HG03175 (cell line): Measurements from ENCODE around the gene SKIDA1.

ENCODE experiments used
- ATAC-seq: cut with Tn5 transposase; IDR thresholded peaks from one replicate; pipeline ENCODE4 v1.9.1; 2021; ENCODE audit warnings: mild to moderate bottlenecking, moderate library complexity; ENCODE audit not compliant: unreplicated experiment

Gene SKIDA1

DNA sequence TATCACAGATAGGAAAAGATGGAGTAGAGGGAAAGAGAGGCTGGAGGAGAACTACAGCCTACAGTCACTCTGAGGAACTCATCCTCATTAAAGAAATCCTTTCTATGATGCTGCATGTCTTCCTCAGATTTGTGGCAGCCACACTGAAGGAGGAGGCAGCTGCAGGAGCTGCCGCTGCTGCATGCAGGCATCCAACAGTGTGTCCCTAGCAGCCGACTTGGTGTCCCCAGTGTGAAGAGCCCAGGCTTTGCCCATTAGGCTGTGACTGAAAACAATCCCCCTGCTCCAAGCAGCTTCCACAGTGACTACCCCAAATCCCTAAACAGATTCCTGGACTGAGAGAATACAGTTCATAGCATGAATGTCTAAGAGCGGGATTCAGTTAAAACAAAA, 23.1 kb downstream of the SKIDA1 start:
- no peak for ATAC-seq

DNA sequence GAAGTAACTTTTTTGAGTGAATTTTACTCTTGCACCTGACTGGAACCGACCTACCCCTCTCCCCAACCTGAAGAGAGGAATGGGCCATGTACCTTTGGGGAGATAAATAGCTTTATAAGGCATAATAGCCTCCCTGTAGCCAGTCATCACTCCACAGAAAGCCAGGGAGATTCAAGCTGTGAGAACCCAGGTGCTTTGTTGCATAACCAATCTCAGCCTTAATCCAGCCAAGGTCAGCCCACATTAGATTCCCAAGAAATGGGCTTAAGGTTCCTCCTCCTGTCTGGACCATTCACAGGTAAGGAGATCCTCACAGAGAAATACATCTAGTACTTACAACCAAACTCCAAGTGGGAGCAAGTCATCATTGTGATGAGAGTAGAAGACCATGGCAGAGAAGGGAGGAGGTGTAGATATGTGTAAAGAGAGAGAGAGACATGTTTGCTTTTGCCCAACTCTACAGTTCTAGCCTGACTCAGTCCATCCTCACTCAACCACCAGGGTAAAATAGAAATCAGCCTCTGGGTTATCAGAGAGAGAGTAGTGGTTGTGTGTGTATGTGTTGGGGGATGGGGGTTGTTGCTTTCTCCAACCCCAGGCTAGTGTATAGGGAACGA, 23.6 kb downstream of the SKIDA1 start:
- ATAC-seq, result no peak

- ATAC-seq, result no peak
These were observed 24.4 kb downstream of the SKIDA1 start for GRCh38 chr10:21501091-21501490.

DNA sequence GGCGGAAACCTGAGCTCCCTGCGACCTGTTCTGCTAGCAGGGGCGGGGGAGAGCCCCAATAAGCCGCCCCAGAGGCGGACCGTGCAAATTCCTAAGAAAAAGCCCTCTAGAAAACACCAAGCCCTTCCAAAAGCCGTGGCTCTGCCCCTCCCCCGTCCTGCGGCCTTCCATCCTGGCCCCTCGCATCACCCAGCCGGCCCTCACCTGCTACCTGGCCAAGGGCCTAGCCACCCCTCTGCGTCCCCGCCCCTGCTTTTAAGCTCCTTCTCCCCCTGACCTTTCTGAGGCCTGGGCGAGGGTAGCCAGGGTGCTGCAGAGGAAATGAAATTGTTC, 24.9 kb downstream of the SKIDA1 start:
- ATAC-seq, result no peak

DNA sequence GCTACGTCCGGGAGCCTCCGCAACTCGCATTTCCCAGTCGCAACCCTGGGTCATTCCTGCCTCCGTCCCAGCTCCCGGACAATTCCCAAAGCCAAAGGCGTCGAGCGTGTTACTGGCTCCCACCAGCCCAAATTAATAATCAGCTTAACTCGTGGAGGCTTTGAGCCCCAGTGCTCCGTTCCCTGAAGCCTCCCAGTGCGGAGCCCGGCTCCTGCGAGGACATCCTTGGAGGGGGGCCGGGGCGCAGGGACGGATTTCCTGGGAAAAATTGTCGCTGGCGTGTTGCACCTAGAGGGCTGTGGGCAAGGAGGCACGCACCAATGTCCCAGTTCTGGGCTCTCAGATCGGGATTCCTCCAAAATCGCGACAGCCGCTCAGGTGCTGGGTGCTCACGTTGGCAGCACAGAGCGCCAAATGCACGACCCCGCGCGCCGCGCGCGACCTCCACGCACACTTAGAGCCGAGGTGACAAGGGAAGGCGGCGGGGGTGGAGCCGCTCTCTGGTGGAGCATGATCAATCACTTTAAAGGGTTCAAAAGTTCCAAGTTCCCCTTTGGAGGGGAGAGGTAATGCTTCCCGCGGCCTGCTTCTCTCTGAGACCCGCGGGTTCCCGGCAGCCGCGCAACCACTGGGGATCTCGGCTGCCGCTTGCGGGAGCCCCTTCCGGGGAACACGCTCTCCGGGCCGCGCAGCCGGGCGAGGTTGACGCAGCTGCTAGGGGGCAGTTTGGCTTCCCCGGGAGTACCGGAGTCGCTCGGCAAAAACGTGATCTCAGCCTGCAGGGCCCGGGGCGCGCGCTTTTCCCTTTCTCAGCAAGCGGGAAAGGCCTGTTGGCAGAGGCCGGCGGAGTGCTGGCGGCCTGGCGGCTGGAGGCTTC, 25.5 kb downstream of the SKIDA1 start:
- no peak for ATAC-seq

DNA sequence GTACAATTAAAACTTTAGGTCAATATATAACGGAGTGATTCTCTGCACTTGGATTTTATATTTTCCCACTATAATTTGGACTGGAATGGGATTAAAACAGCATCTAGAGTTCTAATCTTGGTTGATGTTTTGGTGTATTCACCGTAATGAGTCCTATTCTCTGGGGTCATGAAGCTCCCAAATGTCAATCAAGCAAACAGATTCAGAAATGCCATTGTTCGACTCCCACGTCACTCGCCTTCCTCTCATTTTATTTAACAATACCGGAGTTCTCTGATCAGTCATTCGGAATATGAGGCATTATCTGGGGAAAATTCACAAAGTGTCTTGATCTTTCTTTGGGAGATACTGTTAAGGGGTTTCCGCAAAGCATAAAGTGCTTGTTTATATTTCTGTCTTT, 26.5 kb downstream of the SKIDA1 start:
- ATAC-seq, result no peak

DNA sequence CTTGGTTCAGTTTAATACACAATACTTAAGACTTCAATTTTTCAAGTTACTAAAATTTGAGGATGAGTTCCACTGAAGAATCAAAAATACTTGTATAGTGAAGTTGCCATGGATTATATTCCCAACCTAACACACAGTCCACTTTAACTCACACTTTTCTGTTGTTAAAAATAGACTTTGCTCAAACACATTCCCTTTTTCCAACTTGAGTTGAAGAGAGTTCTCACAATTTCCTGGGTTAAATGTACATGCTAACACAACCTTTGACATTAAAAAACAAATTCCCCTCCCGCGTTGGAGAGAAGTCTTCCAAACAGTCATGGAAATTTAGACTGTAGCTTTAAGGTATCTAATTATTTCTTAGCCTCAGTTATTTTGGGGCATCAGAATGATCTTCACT, 27.1 kb downstream of the SKIDA1 start:
- no peak for ATAC-seq

DNA sequence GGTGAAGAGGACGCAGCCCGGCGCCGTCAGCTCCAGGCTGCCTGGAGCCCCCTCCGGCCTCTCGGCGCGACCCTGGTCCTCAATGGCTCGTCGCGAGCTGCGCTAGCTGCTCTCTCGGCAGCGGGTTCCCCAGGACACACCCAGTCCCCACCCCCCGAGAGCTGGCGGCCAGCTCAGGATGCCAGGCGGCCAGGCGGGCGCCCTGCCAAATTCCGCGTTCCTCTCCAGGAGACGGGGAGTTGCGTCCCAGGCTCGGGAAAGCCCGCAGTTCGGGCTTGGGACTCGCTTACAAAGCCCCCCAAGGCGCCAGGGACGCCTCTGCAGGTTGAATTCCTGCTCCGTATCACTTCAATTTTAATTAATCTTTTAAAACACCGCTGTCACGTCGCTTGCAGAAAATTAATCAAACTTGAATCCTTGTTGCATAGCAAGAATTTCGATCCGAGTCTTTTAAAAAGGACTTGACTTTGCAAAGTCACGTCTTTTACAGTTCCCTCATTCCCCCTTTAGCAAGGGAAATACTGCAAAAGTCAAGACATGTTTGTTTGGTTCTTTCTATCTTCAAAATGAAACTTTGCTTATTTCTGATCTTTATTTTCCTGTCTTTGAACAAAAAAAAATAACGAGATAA, 28.2 kb downstream of the SKIDA1 start:
- no peak for ATAC-seq

- peak; percentile 54 for ATAC-seq
These were observed 28.9 kb downstream of the SKIDA1 start for GRCh38 chr10:21496343-21497176.

DNA sequence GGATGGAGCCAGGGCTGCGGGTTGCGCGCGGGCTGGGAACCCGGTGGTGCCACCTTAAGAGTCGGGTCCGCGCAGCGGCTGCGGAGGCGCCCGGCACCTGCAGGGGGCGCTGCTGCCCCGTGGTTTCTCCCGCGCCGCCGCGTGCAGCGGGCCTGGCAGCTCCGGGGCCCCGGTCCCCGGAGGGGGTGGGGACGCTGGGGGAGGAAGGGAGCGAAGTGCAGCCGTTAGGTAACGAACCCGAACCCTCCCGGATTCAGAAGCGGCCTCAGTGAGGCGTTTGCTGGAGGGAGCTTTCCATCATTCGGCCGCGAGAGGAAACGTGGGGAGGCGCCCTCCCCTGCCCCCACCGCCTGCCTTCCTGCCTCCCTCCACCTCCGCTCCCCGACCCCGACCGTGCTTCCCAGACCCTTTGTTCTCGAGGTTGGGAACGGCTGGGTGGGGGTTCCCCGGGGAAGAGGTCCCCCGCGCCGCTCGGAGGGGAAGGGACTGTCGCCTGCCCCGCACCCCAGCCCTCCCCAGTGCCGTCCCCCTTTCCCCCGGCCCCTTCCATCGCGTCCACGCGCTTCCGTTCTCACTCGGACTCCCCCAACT, 29.6 kb downstream of the SKIDA1 start:
- peak; percentile 80 for ATAC-seq

GRCh38 chr10:21495002-21495751, 30.3 kb downstream of the SKIDA1 start:
- ATAC-seq, result peak; percentile 5

- ATAC-seq, result no peak
These were observed 31.1 kb downstream of the SKIDA1 start for GRCh38 chr10:21494191-21495001.

GRCh38 chr10:21493784-21494183, 31.7 kb downstream of the SKIDA1 start:
- ATAC-seq, result no peak

DNA sequence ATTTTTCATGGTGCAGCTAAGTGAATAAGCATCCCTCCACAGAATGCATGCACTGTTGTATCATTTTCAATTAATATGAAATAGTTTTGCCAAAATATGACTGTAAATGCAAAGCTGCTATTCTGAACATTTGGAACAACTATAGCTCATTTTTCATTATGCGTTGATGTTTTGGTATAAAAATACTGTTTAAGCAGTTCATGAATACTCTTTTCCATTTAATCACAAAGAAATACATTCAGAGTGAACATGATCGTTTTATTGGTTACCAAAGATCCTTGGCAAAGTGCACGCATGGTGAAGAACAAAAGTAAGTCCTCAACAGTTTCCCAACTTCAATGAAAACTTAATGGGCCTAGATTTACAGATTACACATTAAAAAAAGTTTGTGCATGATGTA, 33.1 kb downstream of the SKIDA1 start:
- no peak for ATAC-seq

DNA sequence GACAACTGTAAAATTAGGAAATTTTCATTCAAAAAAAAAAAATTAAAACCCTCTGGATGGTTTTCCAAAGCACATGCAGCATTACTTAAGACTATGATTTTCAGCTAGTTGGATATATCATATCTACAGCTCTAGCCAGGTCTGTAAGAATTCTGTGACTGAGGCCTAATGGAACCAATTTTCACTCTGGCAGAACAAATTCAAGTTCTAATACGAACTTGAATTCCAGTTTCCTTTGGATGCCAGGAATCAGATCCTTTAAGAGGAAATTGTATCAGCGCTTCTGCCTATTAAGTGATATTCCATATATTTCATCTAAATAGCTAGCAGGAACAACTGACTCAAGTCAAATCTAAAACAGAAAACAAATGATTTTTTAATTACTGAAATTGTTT, 34.8 kb downstream of the SKIDA1 start:
- no peak for ATAC-seq

DNA sequence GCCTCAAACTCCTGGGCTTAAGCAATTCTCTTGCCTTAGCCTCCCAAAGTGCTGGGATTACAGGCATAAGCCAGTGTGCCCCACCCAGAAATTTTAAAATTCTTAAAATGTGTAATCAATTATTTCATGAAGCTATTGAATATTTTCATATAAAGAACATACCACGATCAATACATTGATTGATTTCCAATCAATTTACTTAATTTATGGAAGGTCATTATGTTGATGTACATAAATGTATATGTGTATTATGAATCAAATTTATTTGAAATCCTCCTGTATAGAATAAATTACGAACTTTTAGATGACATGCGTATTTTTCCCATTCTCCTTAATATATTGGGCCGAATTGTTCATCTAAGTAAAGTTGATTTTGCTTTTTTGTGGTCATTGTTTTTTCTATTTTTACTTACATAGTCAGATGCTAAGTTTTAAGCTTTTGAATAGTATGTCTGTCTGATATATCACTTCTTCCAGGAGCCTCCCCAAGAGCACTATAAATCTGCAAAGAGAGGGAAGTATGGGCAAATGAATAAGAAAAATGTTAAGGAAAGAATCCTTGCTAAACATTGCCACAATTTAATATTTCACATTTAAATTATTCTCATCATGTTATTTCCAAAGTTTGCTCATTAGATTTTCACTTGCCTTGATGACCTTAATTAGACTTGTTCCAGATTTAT, 35.3 kb downstream of the SKIDA1 start:
- ATAC-seq, result no peak

GRCh38 chr10:21488957-21489446, 36.5 kb downstream of the SKIDA1 start:
- no peak for ATAC-seq

DNA sequence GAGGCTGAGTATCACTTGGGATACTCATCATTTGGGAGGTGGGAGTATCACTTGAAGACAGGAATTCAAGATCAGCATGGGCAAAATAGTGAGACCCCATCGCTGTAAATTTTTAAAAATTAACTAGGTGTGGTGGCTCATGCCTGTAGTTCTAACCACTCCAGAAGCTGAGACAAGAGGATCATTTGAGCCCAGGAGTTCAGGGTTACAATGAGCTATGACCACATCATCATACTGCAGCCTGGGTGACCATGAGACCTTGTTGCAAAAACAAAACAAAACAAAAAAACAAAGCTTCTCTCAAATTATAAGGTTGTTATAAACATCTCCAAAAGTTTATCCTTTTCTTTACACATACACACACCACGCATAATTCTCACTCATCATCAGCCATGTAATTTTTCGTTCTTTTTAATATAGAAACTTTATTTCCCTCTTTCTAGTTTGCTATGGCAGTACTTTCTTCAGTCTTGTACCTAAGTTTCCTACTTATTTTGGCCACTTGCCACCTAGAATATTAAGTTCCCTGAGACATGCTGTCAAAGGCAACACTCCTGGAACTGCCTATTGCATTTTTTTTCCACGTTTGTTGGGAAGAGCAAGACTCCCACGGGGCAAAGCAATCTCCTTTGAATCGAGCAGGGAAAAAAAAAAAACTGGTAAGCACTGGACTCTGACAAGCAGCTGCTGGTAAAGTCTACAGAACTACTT, 37.1 kb downstream of the SKIDA1 start:
- ATAC-seq, result no peak
